Measurements from ENCODE around the gene TIPRL.

- TF ChIP-seq CTCF (IDR thresholded peaks at IDR 0.05) (no peak), EP300 (IDR thresholded peaks at IDR 0.05) (no peak)
These were observed 58.3 kb downstream of the TIPRL start for GRCh38 chr1:168236836-168237611.

All from stomach (tissue), 4 donors.